GM12801 (cell line): Measurements from ENCODE around the gene SMYD3.

Source experiments
- TF ChIP-seq, protein P1 (sequence below): IDR thresholded peaks from one replicate; pipeline ENCODE4 v1.5.1; 2011; ENCODE audit warnings: control low read depth; ENCODE audit not compliant: insufficient read length; ENCODE audit errors: extremely low read depth

The SMYD3 gene

DNA sequence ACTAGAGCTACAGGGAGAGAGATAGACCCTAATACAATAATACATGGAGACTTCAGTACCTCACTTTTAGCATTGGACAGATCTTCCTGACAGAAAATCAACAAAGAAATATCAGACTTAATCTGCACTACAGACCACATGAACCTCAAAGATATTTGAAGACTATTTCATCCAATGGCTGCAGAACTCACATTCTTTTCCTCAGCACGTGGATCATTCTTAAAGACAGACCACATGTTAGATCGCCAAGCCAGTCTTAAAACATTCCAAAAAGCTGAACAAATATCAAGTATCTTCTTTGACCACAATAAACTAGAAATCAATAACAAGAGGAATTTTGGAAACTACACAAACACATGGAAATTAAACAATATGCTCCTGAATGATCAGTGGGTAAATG is 776.3 kb downstream of the SMYD3 start:
- TF ChIP-seq, protein P1, sequence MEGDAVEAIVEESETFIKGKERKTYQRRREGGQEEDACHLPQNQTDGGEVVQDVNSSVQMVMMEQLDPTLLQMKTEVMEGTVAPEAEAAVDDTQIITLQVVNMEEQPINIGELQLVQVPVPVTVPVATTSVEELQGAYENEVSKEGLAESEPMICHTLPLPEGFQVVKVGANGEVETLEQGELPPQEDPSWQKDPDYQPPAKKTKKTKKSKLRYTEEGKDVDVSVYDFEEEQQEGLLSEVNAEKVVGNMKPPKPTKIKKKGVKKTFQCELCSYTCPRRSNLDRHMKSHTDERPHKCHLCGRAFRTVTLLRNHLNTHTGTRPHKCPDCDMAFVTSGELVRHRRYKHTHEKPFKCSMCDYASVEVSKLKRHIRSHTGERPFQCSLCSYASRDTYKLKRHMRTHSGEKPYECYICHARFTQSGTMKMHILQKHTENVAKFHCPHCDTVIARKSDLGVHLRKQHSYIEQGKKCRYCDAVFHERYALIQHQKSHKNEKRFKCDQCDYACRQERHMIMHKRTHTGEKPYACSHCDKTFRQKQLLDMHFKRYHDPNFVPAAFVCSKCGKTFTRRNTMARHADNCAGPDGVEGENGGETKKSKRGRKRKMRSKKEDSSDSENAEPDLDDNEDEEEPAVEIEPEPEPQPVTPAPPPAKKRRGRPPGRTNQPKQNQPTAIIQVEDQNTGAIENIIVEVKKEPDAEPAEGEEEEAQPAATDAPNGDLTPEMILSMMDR: no peak

DNA sequence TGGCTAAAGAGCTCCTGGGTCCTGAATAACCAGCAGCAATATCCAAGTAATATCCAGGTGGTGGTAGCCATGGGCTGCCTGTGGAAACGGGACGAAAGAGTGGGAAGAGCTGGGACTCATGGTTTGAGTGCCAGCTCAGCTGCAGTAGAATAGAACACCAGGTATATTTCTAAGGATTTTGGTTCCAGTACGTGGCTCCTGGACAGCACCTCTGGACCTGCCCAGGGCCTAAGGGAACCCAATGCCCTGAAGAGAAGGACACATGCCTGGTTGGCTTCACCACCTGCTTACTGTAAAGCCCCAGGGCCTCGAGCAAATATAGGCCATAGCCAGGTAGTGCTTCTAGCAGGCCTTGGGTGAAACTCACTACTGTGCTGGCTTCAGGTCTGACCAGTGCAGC is 785.6 kb downstream of the SMYD3 start:
- TF ChIP-seq, protein P1: no peak

DNA sequence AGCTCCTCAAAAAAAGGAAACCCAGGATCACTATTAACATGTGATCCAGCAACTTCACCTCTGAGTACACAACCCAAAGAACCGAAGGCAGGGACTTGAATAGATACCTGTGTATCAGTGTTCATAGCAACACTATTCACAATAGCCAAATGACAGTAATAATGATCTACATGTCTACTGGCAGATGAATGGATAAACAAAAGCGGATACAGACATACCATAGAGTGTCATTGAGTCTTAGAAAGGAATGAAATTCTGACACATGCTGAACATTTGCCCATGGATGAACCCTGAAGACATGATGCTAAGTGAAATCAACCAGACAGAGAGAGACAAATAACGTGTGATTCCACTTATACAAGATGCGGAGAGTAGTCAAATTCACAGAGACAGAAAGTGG is 788.1 kb downstream of the SMYD3 start:
- TF ChIP-seq, protein P1: no peak

DNA sequence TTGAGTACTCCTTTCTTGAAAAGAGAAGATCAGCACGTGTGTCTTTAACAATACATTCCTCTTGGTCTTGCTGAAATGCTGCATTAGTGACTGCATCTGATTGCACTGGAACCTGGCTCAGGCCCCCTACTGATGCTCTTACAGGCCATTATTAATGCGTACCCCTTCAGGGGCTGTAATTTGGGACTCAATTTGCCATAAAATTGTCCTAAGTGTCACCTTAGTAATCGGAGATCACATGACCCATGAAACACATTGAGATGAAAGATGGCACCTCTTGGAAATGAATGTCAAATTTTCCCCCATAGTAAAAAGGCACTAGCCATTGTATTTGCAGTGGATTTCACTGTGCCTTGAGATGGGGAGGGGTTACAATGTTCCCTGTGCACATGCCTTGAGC is 789.0 kb downstream of the SMYD3 start:
- TF ChIP-seq, protein P1: no peak

DNA sequence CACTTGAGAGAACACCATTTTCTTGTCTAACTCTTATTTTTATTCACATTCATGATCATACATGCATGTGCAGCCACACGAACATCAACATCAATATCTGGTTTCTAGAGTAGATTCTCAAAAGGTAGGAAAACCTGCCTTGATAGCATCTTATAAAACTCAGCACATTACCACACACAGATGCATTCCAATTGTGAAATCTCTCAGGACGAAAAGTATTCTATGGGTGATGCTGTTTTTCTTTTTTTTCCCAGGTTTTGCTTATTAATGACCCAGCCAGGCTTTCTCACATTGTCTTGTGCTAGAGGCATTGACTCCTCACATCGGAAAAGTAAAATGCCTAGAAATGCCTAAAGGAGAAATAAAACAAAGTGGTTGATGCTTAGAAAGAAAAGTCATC is 789.5 kb downstream of the SMYD3 start:
- TF ChIP-seq, protein P1: no peak

DNA sequence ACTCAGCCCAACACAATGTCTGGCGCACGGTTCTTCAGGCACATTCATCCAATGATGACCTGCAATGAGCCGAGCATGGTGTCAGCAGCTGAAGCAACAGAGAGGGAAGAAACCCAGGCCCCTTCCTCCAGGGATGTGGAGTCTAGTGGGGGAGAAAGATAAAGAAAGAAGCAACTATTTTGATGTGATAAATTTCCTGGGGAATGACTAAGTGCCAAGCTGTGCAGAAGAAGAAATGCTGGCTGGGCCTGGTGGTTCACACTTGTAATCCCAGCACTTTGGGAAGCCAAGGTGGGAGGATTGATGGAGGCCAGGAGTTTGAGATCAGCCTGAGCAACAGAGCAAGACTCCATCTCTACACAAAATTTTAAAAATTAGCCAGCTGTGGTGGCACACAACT is 790.5 kb downstream of the SMYD3 start:
- TF ChIP-seq, protein P1: no peak

DNA sequence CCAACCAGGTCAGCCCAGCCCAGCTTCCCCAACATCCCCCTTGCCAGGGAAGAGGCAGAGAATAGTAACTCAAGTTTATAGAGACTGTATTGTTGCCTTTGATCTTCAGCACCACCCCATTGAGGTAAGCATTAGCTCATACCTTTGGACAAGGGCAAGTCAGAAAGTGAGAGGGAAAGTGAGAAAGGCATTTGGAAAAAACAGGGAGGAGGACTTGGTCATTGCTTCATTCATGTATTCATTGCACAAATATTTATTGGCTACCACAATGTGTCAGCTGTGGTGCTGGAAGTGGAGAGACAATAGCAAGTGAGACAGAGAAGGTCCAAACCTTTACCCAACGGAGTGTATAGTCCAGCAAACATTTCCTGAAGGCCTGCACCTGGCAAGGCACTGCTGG is 791.1 kb downstream of the SMYD3 start:
- TF ChIP-seq, protein P1: no peak

DNA sequence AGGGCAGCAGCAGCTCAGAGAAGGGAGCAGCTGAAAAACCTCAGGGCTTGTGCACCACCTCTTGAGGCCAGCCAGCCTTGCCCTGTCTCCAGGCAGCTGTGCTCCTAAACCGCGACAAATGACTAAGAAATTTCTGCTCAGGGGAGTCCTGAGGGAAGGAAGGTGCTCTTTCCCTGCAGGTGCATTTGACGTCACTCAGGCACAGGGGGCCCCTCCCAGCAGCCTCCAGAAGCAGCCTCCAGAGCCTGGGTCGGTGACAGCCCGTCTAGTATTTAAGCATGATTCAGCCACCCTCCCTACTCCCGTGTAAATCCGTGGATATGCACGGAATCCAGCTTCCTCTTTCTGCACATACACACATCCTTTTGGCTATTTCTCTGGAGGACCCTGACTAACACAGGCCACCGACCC is 791.8 kb downstream of the SMYD3 start:
- TF ChIP-seq, protein P1: no peak
